Measurements from ENCODE around the gene CCL8. TPM values are rescaled to one million over a fixed set of nuclear protein-coding genes. Genes with fewer than 3 reads are reported as not detected.

Gene CCL8
- not detected in 5 replicates for total RNA-seq (2022; extraction: Qiagen RNA extraction; ENCODE audit: low read depth)

GRCh38 chr17:34319039-34319483, at the start of gene CCL8:
CCL8 (plus strand) TSS chr17:34319435; CDS start chr17:34319502, 67 bp downstream.

DNA sequence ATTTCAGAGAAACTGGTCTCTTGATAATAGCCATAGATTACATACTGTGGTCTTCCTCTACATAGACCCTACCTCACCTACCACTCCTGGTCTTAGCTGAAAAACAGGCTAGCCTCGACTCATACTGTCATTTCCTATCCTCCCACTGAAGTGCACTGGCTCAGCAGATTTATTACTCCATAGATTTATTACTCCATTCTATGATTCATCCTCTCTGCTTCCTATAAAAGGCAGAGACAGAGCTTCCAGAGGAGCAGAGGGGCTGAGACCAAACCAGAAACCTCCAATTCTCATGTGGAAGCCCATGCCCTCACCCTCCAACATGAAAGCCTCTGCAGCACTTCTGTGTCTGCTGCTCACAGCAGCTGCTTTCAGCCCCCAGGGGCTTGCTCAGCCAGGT, 49.3 kb upstream of the CCL8 start, which contains the start of gene CCL7:
Gene CCL7 (plus strand): TSS at position 253 of the 400 bp plus-strand sequence. CDS start 70 bp downstream, at position 323.

GRCh38 chr17:34285286-34285792, 33.9 kb upstream of the CCL8 start, which contains the start of gene CCL11:
CCL11 (plus strand) TSS chr17:34285742; CDS start chr17:34285809, 67 bp downstream.

DNA sequence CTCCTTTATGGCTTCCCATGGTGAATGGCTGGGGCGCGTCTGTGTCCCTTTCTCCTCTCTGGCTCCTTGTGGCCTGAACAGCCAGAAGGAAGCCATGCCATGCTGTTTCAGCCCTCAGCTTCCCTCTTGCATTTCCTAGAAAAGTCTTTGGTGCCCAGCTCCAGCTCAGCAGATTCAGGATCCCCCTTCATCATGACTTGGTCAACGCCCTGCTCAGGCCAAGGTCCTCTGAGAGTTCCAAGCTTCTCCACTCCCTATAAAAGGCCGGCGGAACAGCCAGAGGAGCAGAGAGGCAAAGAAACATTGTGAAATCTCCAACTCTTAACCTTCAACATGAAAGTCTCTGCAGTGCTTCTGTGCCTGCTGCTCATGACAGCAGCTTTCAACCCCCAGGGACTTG, 37.0 kb downstream of the CCL8 start, which contains the start of gene CCL13:
Gene CCL13 (plus strand): TSS at position 287 of the 400 bp plus-strand sequence. CDS start 47 bp downstream, at position 334.

DNA sequence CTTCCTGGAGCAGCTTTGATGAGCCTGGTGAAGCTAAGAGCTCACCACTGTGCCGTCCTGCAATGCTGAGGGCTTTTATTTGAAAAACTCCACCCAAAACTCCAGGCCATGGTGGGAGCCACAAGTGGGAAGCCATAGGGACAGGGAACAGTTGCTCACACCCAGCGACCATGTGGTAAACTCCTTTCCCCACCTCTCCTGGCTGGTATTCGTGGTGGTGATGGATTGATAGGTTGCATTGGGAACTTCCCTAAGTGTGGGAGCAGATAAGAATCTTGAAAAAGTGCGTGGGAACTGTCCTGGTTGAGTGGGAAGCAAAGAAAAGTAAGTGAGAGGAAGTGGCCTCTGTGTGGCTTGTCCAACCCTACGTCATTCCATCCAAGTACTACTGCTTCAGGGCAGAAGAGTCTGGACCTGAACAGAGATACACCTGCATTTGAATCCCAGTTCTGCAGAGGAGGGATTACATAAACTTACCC, 44.0 kb downstream of the CCL8 start, which contains the start of gene CCL1:
Gene CCL1 (minus strand): TSS at position 51 of the 479 bp plus-strand sequence. CDS start 72 bp downstream, outside the sequence.

Other genes starting within 250 kb of the CCL8 start
- 65.6 to 117 TPM (median 69.7 TPM) in 5 replicates for gene CCL2, start 64.2 kb upstream of the CCL8 start, total RNA-seq (2022; extraction: Qiagen RNA extraction; ENCODE audit: low read depth)
- 0.29 to 0.50 TPM (median 0.45 TPM) in 5 replicates for gene CCL7, start 49.2 kb upstream of the CCL8 start, total RNA-seq (2022; extraction: Qiagen RNA extraction; ENCODE audit: low read depth)
- not detected in 5 replicates for gene CCL11, start 33.7 kb upstream of the CCL8 start, total RNA-seq (2022; extraction: Qiagen RNA extraction; ENCODE audit: low read depth)
- not detected in 5 replicates for gene CCL13, start 37.0 kb downstream of the CCL8 start, total RNA-seq (2022; extraction: Qiagen RNA extraction; ENCODE audit: low read depth)
- not detected in 5 replicates for gene CCL1, start 43.8 kb downstream of the CCL8 start, total RNA-seq (2022; extraction: Qiagen RNA extraction; ENCODE audit: low read depth)